K562 (cell line): ENCODE data around the gene OXSR1. TPM values are rescaled to one million over a fixed set of nuclear protein-coding genes. Genes with fewer than 3 reads are reported as not detected.

ENCODE experiments used
- ATAC-seq: fragments of 200-7000 bp; cut with Tn5 transposase; 3 replicates; pipeline ENCODE4 v1.9.1; 2020; ENCODE audit warnings: moderate library complexity
- BruUV-seq: library from RNA; stranded (reverse); fragments of 400-500 nt; replicated peaks from 2 replicates; lab custom pipeline; 2021; lab: Mats Ljungman, UMichigan
- CTCF ChIA-PET: fragments of 300-600 bp; formaldehyde crosslinking; extraction: SDS; loops from one replicate; lab custom pipeline; 2021; ENCODE audit warnings: low intra/inter-chr PET ratio; lab: Yijun Ruan, JAX
- POLR2A ChIA-PET: fragments of 300-600, 350-650 bp; sonication (Branson Sonifier 250); formaldehyde crosslinking; extraction: SDS; loops from one replicate; lab custom pipeline; 2021; ENCODE audit warnings: antibody characterized with exemption, inconsistent platforms; lab: Yijun Ruan, JAX
- DNase-seq, 4 experiments: peaks; one replicate each; pipeline versions ENCODE4 v3.0.0 to v3.0.0-alpha.2; 2011 to 2018; ENCODE audit warnings: low spot score in 3 of 4, mixed read lengths in 3 of 4; ENCODE audit errors: extremely low read depth in 1 of 4
- FAIRE-seq: peaks from 2 replicates; lab custom pipeline; 2011; peaks lifted over from hg19 to GRCh38; lab: Jason Lieb, UNC
- H2AFZ ChIP-seq: 2 replicates; pipeline ENCODE4 v1.6.0; 2011; ENCODE audit warnings: low read depth, low read length, control low read depth, inconsistent platforms
- H3K27ac ChIP-seq: fragments of 200-600 bp; 3 replicates; pipeline ENCODE4 v1.8.0; 2011; ENCODE audit warnings: low read depth, mild to moderate bottlenecking, control low read depth, inconsistent platforms, low read length, moderate library complexity, mixed read lengths; ENCODE audit errors: extremely low read depth
- H3K27me3 ChIP-seq, 2 experiments: fragments of 300-600 bp in 1 of 2; 2 replicates in 1 of 2; 3 replicates in 1 of 2; pipeline versions ENCODE4 v1.6.0 to v1.8.0; 2011; ENCODE audit warnings: inconsistent platforms in 2 of 2, low read length in 2 of 2, mild to moderate bottlenecking in 1 of 2, mixed read lengths in 1 of 2, moderate library complexity in 1 of 2; ENCODE audit not compliant: control insufficient read depth in 2 of 2, insufficient read depth in 2 of 2
- H3K36me3 ChIP-seq: fragments of 300-600 bp; 3 replicates; pipeline ENCODE4 v1.8.0; 2011; ENCODE audit warnings: mild to moderate bottlenecking, low read length, inconsistent platforms; ENCODE audit not compliant: control insufficient read depth, insufficient read depth
- H3K4me1 ChIP-seq, 2 experiments: fragments of 200-600 bp in 1 of 2; replicated peaks in 1 of 2; 2 replicates in 1 of 2; 3 replicates in 1 of 2; pipeline versions ENCODE4 v1.5.1 to v1.8.0; 2011; ENCODE audit warnings: inconsistent platforms in 2 of 2, low read length in 2 of 2, mild to moderate bottlenecking in 1 of 2, mixed read lengths in 1 of 2, moderate library complexity in 1 of 2; ENCODE audit not compliant: control insufficient read depth in 2 of 2, insufficient read depth in 2 of 2
- H3K4me2 ChIP-seq: 2 replicates; pipeline ENCODE4 v1.6.1; 2011; ENCODE audit warnings: low read length, control low read depth, inconsistent platforms, mixed read lengths; ENCODE audit not compliant: insufficient read depth
- H3K4me3 ChIP-seq: fragments of 200-600 bp; sonication (generic), shearing (Covaris generic); 2 replicates; pipeline ENCODE4 v1.5.1; 2016; ENCODE audit warnings: control low read depth, inconsistent platforms
- H3K79me2 ChIP-seq: fragments of 200-600 bp; 3 replicates; pipeline ENCODE4 v1.8.0; 2011; ENCODE audit warnings: low read length, inconsistent platforms; ENCODE audit not compliant: control insufficient read depth, insufficient read depth
- H3K9ac ChIP-seq, 2 experiments: 2 replicates each; pipeline versions ENCODE4 v1.6.0 to v1.6.1; 2011; ENCODE audit warnings: low read depth in 2 of 2, low read length in 2 of 2, control low read depth in 1 of 2, inconsistent platforms in 1 of 2, mild to moderate bottlenecking in 1 of 2, mixed read lengths in 1 of 2; ENCODE audit not compliant: insufficient read depth in 1 of 2
- H3K9me1 ChIP-seq: one replicate; pipeline ENCODE4 v1.6.0; 2011; ENCODE audit warnings: inconsistent platforms, mild to moderate bottlenecking, low read length, moderate library complexity; ENCODE audit not compliant: control insufficient read depth, insufficient read depth
- H3K9me3 ChIP-seq: replicated peaks from 2 replicates; pipeline ENCODE4 v1.5.1; 2011; ENCODE audit warnings: low read depth, low read length, inconsistent platforms; ENCODE audit not compliant: control insufficient read depth, insufficient read depth
- H4K20me1 ChIP-seq: replicated peaks from 2 replicates; pipeline ENCODE4 v1.6.1; 2011; ENCODE audit warnings: low read length, inconsistent platforms, mixed read lengths; ENCODE audit not compliant: control insufficient read depth, insufficient read depth
- ARID1B ChIP-seq: fragments of 450-650 bp; IDR thresholded peaks from 2 replicates; pipeline ENCODE4 v1.6.1; 2016; ENCODE audit warnings: antibody characterized with exemption, mild to moderate bottlenecking, inconsistent platforms
- GABPA ChIP-seq: fragments of 200-800 bp; sonication (Bioruptor generic); conservative IDR thresholded peaks from 2 replicates; pipeline ENCODE4 v1.6.1; 2016; ENCODE audit warnings: low read depth, missing genetic modification characterization, missing compliant biosample characterization
- TAF1 ChIP-seq: IDR thresholded peaks from 2 replicates; pipeline ENCODE4 v1.6.1; 2011; ENCODE audit warnings: mild to moderate bottlenecking, low read length, moderate library complexity; ENCODE audit not compliant: insufficient read depth, control insufficient read depth, severe bottlenecking; ENCODE audit errors: extremely low read depth
- U2AF1 ChIP-seq: fragments of 200-400 bp; formaldehyde crosslinking; optimal IDR thresholded peaks from 2 replicates; pipeline ENCODE3; 2017; ENCODE audit warnings: mild to moderate bottlenecking, low read depth, low read length, moderate library complexity
- ZNF586 ChIP-seq: fragments of 450-650 bp; formaldehyde crosslinking; conservative IDR thresholded peaks from 2 replicates; pipeline ENCODE4 v1.4.0; 2020; ENCODE audit warnings: mild to moderate bottlenecking, moderate library complexity
- ZNF644 ChIP-seq: fragments of 200-800 bp; sonication (Bioruptor generic); IDR thresholded peaks from 2 replicates; pipeline ENCODE4 v1.6.1; 2016; ENCODE audit warnings: low read depth, missing genetic modification characterization, missing compliant biosample characterization
- WGBS: fragments of 100-300 bp; shearing (Covaris generic); methylation state at CpG from one replicate; pipeline ENCODE4 v1.1.6; 2016; ENCODE audit warnings: low coverage, mixed read lengths; ENCODE audit not compliant: insufficient coverage; ENCODE audit errors: missing lambda C conversion rate; 5-methylcytosine and 5-hydroxymethylcytosine counted together
- in situ Hi-C: fragments of 300-500 bp; cut with MboI; formaldehyde crosslinking; loops from 4 replicates; pipeline ENCODE4 v1.15.0; 2018; ENCODE audit warnings: inconsistent platforms, mixed read lengths
- intact Hi-C: fragments of 100-400 bp; cut with micrococcal nuclease; formaldehyde crosslinking; loops from 2 replicates; pipeline ENCODE4 v1.14.2; 2022
- polyA plus RNA-seq, 8 experiments: library from polyadenylated mRNA; depleted of rRNA in 4 of 8; stranded (reverse) in 5 of 8; unstranded in 3 of 8; fragments of >200 nt; fragmentation: Nextera tagmentation in 2 of 8; fragmentation: Illumina TruSeq in 1 of 8; extraction: Ambion mirVana in 2 of 8; extraction: Trizol in 1 of 8; gene quantifications; 2 replicates each; pipeline versions ENCODE4 v1.2.1 to v1.2.3, GENCODE V29; 2011 to 2014; ENCODE audit warnings: inconsistent platforms in 1 of 8, missing spikeins in 1 of 8
- total RNA-seq, 7 experiments: library from RNA; depleted of rRNA in 6 of 7; stranded (reverse); fragments of >200 nt in 6 of 7; fragmentation: Illumina TruSeq in 2 of 7; extraction: Trizol in 2 of 7; gene quantifications; 2 replicates each; pipeline versions ENCODE4 v1.2.1 to v1.2.3, GENCODE V29; 2011 to 2021; ENCODE audit warnings: low replicate concordance in 1 of 7
- TF ChIP-seq, protein P1 (sequence below): fragments of 250-450 bp; sonication (Bioruptor Pico); IDR thresholded peaks from 2 replicates; pipeline ENCODE4 v1.4.0; 2020
- TF ChIP-seq, protein P2 (sequence below): fragments of 250-450 bp; sonication (Bioruptor Pico); IDR thresholded peaks from 2 replicates; pipeline ENCODE4 v1.5.0; 2021; ENCODE audit warnings: mild to moderate bottlenecking, moderate library complexity

Gene OXSR1
- total and polyA plus RNA-seq, 9 of the 15 experiments (the other 6 are each of a cell fraction or from before 2014, with no cell fraction given), result 15.7 to 87.6 (median 48.7) TPM

DNA sequence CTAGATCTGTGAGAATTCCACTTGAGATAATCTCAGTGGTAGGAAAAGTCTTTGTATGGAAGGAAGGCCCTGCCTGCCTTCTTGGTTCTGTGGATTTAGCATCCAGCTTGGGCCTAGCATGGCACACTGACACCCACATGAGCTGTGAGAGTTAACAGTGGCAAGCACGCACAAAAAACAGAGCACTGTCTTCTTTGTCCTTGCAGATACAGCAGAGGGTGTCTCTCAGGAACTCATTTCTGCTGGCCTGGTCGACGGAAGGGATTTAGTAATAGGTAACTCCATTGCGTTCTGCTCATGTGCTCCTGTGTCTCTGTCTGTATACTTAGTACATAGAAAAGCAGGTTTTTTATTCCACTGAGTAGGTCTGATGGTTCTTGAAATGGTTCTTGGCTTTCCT lies 85.9 kb downstream of the OXSR1 start:
- Histone ChIP-seq H4K20me1 (no peaks in the 10 kb centered on the region), H3K4me2 (no peak overlapping the region), H3K9me1 (no peaks in the 10 kb centered on the region), H3K79me2 (no peaks in the 10 kb centered on the region), H3K27me3 (no peaks in the 10 kb centered on the region), H3K36me3 (peaks cover 87% of the 10 kb centered on the region), H3K27ac (no peak overlapping the region), H3K9me3 (no peaks in the 10 kb centered on the region), H3K4me3 (no peak overlapping the region), H3K4me1 (no peaks in the 10 kb centered on the region), H3K9ac (no peak overlapping the region), H2AFZ (no peak overlapping the region)
- intact Hi-C loops (loop anchor here (10.0 kb wide), 1 partner anchor 116 kb away; the partner anchor contains the start of genes ACAA1 and MYD88), in situ Hi-C loops (no loop called here)
- ATAC-seq, result no peak
- CTCF ChIA-PET, result no interaction called here
- no peak for TF ChIP-seq ZNF644 (tag)
- TF ChIP-seq, protein P1, sequence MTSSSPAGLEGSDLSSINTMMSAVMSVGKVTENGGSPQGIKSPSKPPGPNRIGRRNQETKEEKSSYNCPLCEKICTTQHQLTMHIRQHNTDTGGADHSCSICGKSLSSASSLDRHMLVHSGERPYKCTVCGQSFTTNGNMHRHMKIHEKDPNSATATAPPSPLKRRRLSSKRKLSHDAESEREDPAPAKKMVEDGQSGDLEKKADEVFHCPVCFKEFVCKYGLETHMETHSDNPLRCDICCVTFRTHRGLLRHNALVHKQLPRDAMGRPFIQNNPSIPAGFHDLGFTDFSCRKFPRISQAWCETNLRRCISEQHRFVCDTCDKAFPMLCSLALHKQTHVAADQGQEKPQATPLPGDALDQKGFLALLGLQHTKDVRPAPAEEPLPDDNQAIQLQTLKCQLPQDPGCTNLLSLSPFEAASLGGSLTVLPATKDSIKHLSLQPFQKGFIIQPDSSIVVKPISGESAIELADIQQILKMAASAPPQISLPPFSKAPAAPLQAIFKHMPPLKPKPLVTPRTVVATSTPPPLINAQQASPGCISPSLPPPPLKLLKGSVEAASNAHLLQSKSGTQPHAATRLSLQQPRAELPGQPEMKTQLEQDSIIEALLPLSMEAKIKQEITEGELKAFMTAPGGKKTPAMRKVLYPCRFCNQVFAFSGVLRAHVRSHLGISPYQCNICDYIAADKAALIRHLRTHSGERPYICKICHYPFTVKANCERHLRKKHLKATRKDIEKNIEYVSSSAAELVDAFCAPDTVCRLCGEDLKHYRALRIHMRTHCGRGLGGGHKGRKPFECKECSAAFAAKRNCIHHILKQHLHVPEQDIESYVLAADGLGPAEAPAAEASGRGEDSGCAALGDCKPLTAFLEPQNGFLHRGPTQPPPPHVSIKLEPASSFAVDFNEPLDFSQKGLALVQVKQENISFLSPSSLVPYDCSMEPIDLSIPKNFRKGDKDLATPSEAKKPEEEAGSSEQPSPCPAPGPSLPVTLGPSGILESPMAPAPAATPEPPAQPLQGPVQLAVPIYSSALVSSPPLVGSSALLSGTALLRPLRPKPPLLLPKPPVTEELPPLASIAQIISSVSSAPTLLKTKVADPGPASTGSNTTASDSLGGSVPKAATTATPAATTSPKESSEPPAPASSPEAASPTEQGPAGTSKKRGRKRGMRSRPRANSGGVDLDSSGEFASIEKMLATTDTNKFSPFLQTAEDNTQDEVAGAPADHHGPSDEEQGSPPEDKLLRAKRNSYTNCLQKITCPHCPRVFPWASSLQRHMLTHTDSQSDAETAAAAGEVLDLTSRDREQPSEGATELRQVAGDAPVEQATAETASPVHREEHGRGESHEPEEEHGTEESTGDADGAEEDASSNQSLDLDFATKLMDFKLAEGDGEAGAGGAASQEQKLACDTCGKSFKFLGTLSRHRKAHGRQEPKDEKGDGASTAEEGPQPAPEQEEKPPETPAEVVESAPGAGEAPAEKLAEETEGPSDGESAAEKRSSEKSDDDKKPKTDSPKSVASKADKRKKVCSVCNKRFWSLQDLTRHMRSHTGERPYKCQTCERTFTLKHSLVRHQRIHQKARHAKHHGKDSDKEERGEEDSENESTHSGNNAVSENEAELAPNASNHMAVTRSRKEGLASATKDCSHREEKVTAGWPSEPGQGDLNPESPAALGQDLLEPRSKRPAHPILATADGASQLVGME (CRISPR knock-in tag), result no peak
- no peak for TF ChIP-seq TAF1
- TF ChIP-seq, protein P2, sequence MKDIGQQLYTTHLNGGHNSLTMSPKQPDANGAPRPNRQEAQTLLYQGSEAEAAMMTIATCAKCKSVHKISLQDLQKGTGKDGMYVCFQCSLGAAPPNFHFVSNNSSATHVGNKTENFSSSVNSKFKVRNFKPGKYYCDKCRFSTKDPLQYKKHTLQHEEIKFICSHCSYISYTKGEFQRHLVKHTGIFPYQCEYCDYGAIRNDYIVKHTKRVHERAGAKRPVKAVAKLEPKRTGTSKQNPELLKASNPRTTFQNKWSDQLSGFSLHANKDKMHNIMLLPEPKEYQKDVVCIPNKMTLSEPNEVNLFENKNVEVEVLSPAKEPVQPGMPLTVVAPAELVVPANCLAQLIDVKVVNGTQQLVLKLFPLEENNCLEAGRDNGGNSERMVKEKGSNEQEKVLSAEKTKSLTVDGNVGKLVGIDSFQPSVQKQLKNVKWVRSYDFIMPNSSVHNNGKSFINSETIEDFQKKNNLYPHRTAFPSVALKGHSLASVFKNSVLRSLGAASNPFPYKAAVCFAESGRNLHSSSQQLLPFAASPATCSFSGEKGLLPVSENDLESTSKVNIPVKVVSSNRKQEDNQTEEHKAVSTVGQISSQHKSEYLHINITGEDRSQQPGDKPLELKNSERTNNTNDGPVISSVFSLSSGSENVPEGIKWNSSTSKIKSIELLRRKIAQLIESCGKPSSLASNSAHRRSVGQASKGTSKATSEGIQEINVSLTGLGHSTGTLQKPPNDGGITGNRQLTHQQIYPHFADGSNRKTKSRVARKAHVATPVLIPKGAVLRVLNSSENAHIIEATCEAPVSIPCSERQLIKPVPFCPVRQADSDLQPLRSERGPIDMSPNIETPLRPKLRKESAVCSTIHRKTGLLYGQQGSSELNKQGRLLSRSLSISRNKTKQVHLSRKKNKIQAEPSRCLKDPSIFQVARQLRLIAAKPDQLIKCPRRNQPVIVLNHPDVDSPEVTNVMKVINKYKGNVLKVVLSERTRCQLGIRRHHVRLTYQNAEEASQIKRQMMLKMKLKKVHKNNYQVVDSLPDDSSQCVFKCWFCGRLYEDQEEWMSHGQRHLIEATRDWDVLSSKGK, result no peak
- TF ChIP-seq U2AF1, result no peak
- no peak for TF ChIP-seq GABPA (tag)
- no peak for TF ChIP-seq ARID1B
- TF ChIP-seq ZNF586 (CRISPR knock-in tag), result no peak
- FAIRE-seq, result no peak
- no peak for DNase-seq
- POLR2A ChIA-PET, result interaction anchor here (1.1 kb wide), 1 partner anchor 12 kb away, joined by 4 read pairs; no protein-coding TSS in a partner anchor
- 94% methylated on average over 4 of the region's 4 CpGs for WGBS
- no TSS peak for BruUV-seq
